GM19351 (cell line): ENCODE data around the gene IQCM.

ENCODE experiments used
- ATAC-seq: cut with Tn5 transposase; IDR thresholded peaks from one replicate; pipeline ENCODE4 v1.9.1; 2021; ENCODE audit warnings: mild to moderate bottlenecking, moderate library complexity; ENCODE audit not compliant: unreplicated experiment

The IQCM gene, protein sequence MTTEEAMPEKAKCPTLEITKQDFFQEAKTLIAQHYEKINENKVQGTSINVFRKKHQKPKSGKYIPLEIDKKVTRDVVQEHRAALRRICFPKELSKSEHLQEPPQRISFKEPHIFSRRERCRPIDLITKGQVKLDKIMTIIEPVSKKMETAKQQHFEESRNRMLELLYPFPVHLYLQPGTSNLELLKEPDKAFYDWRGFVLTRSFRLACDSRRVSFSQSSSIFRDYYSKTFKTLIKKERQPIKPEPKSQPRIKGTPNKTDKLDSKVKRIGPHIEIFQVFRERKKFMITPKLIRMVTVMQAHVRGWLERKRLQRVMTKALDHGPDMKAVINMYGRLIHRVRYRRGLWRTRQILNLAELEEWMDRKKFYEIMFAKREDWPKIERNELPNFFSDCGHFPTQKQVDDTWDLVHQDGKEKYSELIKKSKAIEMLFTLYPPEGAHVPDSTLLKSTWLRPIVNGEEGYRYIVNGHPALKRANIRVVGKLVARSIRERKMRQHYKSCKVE

DNA sequence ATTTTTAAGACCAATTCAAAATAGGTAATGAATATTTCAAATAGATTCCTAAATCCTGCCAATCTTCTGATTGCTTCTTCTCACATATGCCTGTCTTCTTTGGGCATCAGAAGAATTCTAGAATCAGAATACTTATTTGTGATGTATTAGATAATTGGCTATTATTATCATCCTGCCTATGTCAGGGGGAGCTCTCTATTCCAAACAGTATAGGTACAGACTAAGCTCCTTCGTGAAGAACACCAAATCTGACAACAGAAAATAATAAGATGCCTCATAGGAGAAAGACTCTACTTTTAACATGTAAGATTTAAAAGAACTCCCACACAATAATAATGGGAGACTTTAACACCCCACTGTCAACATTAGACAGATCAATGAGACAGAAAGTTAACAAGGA is at the start of gene IQCM:
Gene IQCM, minus strand, starts transcription at position 101 of the 400 bp plus-strand sequence. CDS start 73,152 bp downstream, outside the sequence.
- no peak for ATAC-seq

DNA sequence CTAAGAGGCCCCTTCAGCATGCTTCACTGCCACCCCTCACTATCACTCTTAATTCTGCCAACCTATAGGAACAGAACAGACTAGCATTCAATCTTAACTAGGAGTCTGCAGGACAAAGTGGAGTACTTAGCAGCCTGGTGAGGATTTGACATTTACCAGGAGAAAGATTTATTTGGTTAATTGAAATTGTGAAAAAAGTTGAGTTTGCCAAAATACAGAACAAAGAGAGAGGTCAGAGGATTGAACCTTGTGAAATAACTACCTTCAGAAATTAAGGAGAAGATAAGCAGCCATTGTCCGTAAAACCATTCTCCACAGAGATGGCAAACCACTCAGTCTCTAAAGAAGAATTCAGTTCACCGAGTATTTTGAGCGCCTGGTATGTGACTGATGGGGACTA is 41.8 kb upstream of the IQCM start:
- no peak for ATAC-seq

DNA sequence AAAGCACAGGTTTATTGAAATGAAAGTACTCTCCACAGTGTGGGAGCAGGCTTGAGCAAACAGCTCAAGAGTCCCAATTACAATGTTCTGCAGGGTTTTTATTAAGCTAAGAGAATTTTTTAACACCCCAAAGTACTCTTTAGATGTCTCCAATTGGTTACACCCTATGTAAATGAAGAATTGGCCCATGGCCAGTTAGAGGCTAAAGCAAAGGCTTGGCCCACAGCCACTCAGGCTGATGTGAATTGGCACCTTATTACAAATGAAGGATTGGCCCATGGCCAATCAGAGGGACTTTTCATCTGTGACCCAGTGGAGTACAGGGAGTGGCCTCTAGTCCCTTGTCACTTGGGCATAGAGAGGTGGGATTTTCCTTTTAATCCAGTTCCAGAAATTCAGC is 30.1 kb upstream of the IQCM start:
- no peak for ATAC-seq

DNA sequence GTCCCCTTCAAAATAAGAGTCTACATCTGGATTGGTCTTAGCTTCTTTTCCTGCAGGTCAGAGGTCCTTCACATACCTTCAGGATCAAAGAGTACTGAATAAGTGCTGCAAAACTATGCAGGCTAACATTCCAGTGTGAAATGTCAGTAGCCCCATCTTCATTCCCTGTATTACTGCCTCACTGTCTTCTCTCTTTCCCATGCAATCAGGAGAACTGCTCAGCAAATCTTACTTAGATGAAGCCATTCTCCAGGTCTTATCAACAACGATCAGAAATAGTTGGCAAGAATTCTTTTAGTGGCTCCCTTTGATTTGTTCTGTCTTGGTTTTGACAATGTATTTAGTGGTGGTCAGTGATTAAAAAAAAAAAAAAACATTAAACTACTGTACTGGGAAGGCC is 26.0 kb upstream of the IQCM start:
- ATAC-seq = no peak

DNA sequence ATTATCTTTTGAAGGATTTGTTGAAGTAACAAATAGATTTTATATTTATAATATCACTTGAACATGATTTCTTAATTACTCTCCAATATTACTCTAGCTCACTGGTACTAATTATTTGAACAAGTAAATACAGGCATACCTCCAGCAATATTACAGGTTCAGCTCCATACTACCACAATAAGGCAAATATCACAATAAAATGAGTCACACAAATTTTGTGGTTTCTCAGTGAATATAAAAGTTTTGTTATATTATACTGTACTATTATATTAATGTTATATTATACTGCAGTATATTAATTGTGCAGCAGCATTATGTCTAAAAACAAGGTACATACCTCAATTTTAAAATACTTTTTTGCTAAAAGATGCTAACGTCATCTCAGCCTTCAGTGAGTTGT is 22.4 kb upstream of the IQCM start:
- ATAC-seq = no peak

DNA sequence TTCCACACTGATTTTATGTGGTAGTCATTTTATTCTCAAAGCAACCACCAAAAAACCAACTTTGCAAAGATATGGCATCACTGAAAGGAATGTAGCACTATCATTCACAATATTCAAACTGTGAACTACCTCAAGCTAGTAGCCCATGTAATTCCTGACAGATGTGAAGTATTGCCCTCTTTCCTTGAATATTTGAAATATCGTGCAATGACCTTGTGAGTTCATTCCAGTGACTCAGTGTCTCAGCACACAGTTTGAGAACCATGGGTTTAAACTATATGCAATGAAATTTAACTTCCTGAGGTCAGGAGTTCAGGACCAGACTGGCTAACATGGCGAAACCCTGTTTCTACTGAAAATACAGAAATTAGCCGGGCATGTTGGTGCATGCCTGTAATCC is 20.9 kb upstream of the IQCM start:
- ATAC-seq = no peak

DNA sequence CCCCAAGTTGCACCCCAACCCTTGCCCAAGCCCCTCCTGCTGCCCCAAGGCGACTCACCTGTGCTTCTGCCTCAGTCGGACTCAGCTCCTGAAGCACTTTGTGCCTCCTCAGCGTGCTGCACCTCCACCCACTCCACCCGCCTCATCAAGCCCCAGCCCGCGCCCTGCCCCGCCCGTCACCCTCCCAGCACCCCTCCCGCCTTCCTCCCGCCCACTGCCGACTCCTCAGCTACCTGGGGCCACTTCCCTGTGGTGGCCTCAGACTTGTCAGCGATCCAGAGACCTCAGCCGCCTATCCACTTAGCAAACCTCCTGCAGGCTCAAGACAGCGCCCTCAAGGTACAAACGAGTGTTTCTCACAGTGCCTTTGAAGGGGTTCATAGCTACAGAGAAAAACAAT is 19.6 kb upstream of the IQCM start:
- ATAC-seq = no peak

DNA sequence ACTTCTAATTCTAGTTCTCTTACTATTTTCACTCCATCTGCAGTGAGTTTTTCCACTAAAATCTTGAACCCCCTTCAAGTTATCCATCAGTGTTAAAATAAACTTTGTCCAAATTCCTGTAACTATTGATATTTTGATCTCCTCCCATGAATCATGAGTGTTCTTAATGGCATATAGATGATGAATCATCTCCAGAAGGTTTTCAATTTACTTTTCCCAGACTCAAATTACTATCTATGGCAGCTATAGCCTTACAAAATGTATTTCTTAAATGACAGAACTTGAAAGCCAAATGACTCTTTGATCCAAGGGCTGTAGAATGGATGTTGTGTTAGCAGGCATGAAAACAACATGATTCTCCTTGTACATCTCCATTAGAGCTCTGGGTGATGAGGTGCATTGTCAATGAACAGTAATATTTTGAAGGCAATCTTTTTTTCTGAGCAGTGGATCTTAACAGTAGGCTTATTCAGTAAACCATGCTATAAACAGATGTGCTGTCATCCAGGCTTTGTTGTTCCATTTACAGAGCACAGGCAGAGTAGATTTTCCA is 16.1 kb upstream of the IQCM start:
- no peak for ATAC-seq

DNA sequence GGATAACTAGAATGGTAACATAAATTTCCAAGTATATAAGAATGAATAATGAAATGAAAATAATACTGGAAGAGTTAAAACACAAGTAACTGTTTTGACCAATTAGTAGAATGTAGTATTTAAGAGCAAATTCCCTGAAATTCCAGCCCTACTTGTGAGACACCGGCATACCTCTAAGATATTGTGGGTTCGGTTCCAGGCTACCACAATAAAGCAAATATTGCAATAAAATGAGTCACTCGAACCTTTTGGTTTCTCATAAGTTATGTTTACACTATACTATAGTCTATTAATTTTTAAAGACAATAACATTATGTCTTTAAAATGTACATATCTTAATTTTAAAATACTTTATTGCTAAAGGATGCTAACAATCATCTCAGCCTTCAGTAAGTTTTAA is 15.2 kb upstream of the IQCM start:
- ATAC-seq = no peak

DNA sequence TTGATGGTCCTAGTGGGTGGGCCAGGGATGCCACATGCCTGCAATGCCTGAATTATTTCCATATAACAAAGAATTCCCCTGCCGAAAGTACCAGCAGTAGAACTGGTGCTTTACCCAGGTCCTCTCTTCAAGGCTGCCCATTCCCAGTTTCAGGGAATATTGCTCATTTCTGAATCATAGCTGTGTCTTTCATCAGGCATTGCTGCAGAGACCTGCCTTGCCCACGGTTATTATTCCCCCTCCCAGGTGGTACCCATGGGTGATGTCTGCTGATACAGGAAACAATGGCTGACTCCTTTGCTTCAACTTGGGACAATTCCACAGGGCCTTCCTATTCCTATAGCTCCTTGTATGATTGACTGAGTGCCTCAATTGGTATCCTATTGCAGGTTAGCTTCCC is 9.7 kb upstream of the IQCM start:
- ATAC-seq = no peak

DNA sequence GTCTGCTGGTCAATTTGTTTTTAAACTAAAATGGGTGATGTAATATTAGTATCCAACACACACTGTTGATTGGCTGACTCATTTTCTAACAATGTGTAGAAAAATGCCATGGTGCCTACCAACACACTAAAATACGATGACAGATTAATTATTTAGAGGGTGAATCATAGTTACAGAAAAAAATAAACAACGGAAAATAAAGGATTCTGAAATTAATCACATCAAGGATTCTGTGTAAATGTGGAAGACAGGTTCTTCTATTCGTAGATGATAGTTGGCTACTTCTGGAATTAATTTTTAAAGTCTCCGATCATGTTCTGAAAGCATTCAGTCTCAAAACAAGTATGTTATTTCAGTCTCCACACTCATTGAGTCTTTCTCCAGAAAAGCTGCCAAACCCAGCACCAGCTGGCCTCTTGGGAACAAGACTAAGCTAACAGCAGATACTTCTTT is 8.2 kb upstream of the IQCM start:
- no peak for ATAC-seq

DNA sequence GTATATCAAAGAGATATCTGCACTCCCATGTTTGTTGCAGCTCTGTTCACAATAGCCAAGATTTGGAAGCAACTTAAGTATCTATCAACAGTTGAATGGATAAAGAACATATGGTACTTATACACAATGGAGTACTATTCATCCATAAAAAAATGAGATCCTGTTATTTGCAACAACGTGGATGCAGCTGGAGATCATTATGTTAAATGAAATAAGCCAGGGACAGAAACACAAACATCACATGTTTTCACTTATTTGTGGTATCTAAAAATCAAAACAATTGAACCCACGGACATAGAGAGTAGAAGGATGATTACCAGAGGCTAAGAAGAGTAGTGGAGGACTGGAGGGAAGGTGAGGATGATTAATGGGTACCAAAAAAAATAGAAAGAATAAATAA is 14.2 kb downstream of the IQCM start:
- ATAC-seq = no peak

DNA sequence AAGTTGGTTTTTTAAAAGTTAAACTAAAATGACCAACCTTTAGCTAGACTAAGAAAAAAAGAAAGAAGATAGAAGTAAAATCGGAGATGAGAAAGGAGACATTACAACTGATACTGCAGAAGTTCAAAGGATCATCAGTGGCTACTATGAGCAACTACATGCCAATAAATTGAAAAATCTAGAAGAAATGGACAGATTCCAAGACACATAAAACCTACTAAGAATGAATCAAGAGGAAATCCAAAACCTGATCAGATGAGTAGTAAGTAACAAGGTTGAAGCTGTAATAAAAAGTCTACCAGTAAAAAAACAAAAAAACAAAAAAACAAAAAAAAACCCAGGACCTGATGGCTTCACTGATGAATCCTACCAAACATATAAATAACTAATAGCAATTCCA is 16.1 kb downstream of the IQCM start:
- ATAC-seq = no peak

DNA sequence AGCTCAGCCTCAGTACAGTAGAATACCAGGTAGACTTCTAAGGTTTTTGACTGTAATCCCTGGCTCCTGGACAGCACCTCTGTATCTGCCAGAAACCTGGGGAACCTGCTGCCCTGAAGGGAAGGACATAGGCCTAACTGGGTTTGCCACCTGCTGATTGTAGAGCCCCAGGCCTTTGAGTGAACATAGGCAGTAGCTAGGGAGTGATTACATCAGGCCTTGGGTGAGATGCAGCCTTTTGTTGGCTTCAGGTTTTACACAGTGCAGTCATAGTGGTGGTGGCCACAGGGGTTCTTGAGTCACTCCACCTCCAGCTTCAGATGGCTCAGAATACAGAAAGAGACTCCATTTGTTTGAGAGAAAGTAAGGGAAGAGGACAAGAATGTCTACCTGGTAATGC is 19.3 kb downstream of the IQCM start:
- no peak for ATAC-seq

DNA sequence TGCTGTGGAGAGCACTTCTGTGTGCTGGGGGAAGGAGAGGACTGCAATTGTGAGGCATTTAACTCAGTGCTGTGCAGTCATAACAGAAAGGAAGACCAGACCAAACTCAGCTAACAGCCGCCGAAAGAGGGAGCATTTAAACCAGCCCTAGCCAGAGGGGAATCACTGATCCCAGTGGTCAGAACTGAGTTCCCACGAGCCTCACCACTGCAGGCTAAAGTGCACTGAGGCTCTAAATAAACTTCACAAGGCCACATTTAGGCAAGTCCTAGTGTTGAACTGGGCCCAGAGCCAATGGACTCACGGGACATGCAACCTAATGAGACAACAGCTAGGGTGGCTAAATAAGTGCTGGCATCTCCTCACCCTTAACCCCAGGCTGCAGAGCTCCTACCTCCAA is 20.4 kb downstream of the IQCM start:
- no peak for ATAC-seq

DNA sequence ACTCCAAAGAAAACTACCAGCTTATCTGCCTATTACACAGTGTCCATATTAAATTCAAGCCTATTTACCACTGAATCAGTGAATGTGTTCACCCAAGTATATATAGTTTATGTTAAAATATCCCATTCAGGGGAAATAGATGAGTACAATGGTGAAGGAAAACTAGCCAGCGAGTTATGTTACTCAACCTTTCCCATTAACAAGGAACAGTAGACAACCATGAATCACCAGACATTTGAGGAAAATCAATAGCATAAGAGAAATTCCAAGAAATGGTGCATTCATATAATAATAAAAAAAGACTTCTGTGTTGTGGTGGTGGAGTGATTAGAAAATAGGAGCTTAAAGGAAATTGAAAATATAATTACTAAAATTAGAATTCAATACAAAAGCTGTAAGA is 21.3 kb downstream of the IQCM start:
- no peak for ATAC-seq

DNA sequence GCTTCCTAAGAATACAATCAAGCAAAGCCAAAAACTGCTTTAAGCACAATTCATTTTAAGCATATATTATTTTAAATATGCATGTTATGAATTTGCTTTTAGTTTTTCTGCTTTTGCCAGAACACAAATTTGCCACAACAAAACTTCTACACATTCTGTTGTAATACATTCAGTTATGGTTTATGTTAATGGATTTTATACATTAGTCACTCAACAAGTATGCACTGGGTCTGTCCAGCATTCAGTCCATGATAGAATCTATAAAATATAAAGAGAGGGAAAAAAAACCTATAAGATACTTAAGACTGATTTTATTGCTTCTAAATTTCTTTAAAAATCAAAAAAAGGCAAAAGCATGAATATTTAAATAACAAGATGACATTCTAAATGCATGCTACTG is 22.2 kb downstream of the IQCM start:
- no peak for ATAC-seq

DNA sequence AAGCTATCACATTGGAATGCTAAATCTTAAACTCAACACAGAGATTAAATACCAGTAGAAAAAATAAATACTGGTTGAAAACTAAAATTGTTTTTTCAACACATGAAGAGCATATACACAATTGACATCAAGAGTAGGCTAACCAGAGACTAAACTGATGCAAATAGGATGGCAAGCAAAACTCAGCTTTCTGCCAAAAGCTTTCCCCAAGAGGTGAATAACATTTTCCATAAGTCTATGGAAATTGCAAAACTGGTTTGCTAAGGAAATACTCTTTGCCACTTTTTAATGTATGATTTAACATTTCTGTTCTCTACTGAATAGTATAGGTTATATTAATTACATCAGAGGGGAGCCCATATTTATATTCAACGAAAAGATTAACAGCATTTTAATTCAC is 23.8 kb downstream of the IQCM start:
- ATAC-seq = no peak

DNA sequence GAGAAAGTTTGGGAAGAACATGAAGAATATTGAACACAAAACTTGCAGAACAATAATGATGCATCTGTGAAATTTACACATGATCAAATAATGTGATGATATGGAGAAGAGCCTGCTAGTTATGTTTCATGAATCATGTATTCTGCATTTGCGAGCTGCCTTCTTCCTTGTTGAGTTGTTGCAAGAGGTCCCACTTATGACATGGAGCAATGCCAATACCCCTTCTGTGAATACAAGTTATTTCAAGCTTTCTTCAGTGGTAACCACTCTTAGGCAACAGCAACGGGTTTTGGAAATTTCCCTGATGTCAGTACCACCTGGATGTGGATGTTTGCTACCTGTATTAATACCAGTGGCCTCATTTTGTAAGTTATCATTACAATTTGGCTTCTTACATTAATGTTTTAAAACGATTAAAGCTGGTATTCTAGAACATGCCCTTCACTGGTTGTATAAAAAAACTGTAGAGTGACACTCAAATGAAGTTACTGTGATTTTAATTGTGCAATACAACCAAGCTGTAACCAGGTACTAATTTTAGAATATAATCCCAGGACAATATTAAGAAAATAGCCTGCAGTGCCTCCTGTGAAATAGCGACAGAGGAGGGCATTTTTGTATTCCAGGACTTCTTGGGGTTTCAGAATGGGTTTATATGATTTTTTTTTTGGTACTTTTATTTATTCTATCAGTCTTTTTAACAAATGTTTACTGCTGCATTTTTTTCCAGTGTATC is 25.3 kb downstream of the IQCM start:
- no peak for ATAC-seq

DNA sequence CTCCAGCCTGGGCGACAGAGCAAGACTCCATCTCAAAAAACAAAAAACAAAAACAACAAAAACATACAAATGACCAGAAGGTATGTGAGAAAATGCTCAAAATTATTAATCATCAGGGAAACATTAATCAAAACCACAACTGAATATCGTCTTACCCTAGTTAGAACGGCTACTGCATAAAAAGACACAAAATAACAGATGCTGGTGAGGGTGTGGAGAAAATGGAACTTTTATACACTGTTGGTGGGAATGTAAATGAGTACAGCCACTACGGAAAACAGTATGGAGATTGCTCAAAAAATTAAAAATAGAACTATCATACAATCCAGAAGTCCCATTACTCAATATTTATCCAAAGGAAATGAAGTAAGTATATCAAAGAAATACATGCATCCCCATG is 27.3 kb downstream of the IQCM start:
- no peak for ATAC-seq

DNA sequence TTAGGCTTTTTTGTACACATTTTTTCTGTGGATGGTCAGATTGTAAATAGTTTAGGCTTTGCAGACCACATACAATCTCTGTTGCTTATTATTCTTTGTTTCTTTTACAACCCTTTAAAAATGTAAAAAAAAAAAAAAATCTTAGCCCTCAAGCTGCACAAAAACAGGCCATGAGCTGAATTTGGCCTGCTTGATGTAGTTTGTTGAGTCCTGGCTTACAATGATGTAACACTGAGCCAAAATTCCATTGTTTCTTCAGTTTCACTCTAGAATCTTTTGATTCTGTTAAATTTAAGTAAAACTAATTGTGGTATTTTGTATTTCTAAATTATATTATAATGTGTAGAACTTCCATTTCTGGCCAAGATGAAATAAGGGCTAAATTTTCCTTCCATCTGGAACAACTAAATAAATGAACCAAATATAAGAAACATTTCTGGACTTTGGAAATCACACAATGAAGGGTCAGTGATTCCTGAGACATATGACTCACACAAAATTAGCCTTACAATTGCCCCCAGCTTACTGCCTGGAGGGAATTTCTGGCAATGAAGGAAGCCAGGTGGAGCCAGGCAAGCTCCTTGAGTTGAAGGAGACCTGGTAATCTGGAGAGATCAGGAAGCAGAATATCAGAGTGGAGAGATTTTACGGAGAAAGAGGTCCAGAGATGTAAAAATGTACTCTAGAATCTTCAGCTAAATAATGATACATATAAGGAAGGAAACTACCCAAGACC is 29.8 kb downstream of the IQCM start:
- ATAC-seq = no peak
